ENCODE data around the gene ATP8A2. TPM values are rescaled to one million over a fixed set of nuclear protein-coding genes. Genes with fewer than 3 reads are reported as not detected.

The ATP8A2 gene
- total and polyA plus RNA-seq, 2 of the 4 experiments (the other 2 are of a cell fraction) = 0.02 to 0.18 TPM

DNA sequence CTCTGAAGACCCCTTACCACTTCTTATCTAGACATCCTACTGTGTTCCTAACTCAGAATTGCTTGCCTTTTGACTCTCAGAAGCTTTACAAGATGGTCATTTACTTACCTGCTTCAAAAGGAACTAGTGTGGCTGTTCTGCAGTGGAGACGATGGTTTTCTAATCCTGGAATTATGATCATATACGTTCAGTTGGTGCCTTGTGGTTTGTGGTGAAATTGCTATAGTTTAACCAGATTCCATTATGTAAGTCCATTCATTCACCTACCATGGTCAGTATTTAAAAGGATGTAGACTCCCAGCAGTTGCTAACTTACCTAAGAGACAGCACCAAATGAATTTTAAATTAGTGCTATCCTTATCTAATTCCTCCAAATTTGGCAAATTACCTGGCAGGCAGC, 469.2 kb downstream of the ATP8A2 start:
- WGBS, 2 experiments (ENCODE audit: extremely low coverage in 2 of 2, insufficient read length in 1 of 2) = no CpG with 5 or more reads among the region's 2 CpGs
- no peak for ATAC-seq (ENCODE audit: low read depth)
- Histone ChIP-seq H3K4ac (ENCODE audit: low read depth, low read length) (no peak overlapping the region), H4K5ac (ENCODE audit: low read depth, low read length) (no peak overlapping the region), H3K27me3 (ENCODE audit: control insufficient read depth, insufficient read depth, low read length) (no peaks in the 10 kb centered on the region), H2BK5ac (ENCODE audit: low read depth, low read length, poor library complexity, severe bottlenecking) (no peak overlapping the region), H2BK120ac (ENCODE audit: low read depth, low read length) (no peak overlapping the region), H2AFZ (replicated peaks; ENCODE audit: low read length, poor library complexity) (no peak overlapping the region), H3K4me3 (ENCODE audit: insufficient read depth, low read depth, low read length) (no peak overlapping the region), H3K9me3 (ENCODE audit: control insufficient read depth, insufficient read depth, low read length) (peaks cover 2% of the 10 kb centered on the region), H3K27ac (ENCODE audit: insufficient read depth, low read length) (no peak overlapping the region), H3K56ac (ENCODE audit: extremely low read depth, insufficient read depth, low read length) (no peak overlapping the region), H4K91ac (ENCODE audit: insufficient read depth, low read depth, low read length) (no peak overlapping the region), H3K4me1 (ENCODE audit: control insufficient read depth, insufficient read depth, low read length) (no peaks in the 10 kb centered on the region), H3K79me1 (ENCODE audit: low read depth in 1 of 2, low read length in 2 of 2) (no peaks in the 10 kb centered on the region), H4K20me1 (ENCODE audit: insufficient read depth, low read length) (no peaks in the 10 kb centered on the region), H3K36me3 (ENCODE audit: control insufficient read depth, insufficient read depth, low read length) (no peaks in the 10 kb centered on the region), H2BK15ac (ENCODE audit: low read depth, low read length) (no peak overlapping the region), H3K9ac (ENCODE audit: low read depth, low read length) (no peak overlapping the region), H2AK9ac (replicated peaks; ENCODE audit: low read depth, low read length, poor library complexity) (no peak overlapping the region), H3K23ac (ENCODE audit: low read depth, low read length) (no peak overlapping the region), H2AK5ac (ENCODE audit: low read depth, low read length) (no peak overlapping the region), H2BK20ac (ENCODE audit: low read depth, low read length) (no peak overlapping the region), H3K9me1 (ENCODE audit: insufficient read depth, low read length) (no peaks in the 10 kb centered on the region), H3K14ac (replicated peaks; ENCODE audit: low read depth, low read length) (no peak overlapping the region), H3K18ac (ENCODE audit: low read depth, low read length) (no peak overlapping the region), H4K8ac (ENCODE audit: low read depth in 2 of 2, low read length in 2 of 2) (no peak overlapping the region), H3K4me2 (ENCODE audit: low read depth, low read length) (no peak overlapping the region)
- no peak for TF ChIP-seq NFE2L2 (IDR thresholded peaks at IDR 0.05; ENCODE audit: low read depth, low read length)
- TF ChIP-seq CEBPB (IDR thresholded peaks at IDR 0.05; ENCODE audit: low read depth, low read length) = no peak
- dilution Hi-C loops (cut with HindIII; ENCODE audit: low sequenced_read_pairs, unreplicated experiment) (no loop called here), intact Hi-C loops (cut with micrococcal nuclease) (no loop called here), in situ Hi-C loops (cut with MboI; ENCODE audit: low sequenced_read_pairs) (no loop called here)
- no peak for DNase-seq
- ChIA-PET CTCF (no interaction called here), POLR2A (ENCODE audit: unreplicated experiment) (no interaction called here)
- no TSS peak for BruUV-seq (replicated peaks)
